Thyroid gland (tissue), 4 donors: ENCODE results near the gene CHI3L2.

Source experiments
- POLR2A ChIP-seq, 2 donors: fragments of 450-650 bp; IDR thresholded peaks; one replicate each; pipeline ENCODE4 v1.6.1; 2017; ENCODE audit warnings: antibody characterized with exemption in 2 of 2, mild to moderate bottlenecking in 2 of 2, moderate library complexity in 1 of 2
- TF ChIP-seq, protein P1 (sequence below), 6 experiments: fragments of 200-600 bp in 3 of 6; fragments of 450-650 bp in 3 of 6; sonication (generic) in 3 of 6; IDR thresholded peaks; one replicate each; pipeline ENCODE4 v1.5.1; 2016 to 2019; ENCODE audit warnings: antibody characterized with exemption in 6 of 6, mild to moderate bottlenecking in 2 of 6, inconsistent platforms in 1 of 6, moderate library complexity in 1 of 6

DNA sequence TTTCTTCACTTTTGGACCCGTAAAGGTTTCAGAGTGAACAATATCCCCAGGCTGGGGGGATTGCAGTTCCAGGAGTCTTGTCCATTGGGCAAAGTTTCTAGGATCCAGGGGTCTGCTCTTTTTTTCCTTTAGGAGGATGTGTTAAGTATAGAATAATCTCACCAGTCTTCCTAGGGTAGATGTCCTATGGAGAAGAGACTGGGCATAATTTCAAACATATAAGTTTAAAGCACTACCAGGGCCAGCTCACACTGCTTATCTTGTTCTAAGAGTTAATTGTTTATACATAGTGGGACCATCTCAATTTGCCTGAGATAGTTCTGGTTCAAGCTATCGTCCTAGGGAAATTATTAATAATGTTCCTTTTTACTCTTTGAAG, 1.2 kb downstream of the CHI3L2 start:
- TF ChIP-seq, protein P1, sequence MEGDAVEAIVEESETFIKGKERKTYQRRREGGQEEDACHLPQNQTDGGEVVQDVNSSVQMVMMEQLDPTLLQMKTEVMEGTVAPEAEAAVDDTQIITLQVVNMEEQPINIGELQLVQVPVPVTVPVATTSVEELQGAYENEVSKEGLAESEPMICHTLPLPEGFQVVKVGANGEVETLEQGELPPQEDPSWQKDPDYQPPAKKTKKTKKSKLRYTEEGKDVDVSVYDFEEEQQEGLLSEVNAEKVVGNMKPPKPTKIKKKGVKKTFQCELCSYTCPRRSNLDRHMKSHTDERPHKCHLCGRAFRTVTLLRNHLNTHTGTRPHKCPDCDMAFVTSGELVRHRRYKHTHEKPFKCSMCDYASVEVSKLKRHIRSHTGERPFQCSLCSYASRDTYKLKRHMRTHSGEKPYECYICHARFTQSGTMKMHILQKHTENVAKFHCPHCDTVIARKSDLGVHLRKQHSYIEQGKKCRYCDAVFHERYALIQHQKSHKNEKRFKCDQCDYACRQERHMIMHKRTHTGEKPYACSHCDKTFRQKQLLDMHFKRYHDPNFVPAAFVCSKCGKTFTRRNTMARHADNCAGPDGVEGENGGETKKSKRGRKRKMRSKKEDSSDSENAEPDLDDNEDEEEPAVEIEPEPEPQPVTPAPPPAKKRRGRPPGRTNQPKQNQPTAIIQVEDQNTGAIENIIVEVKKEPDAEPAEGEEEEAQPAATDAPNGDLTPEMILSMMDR (IDR thresholded peaks at IDR 0.05), result no peak
- no peak for TF ChIP-seq POLR2A (IDR thresholded peaks at IDR 0.05)
